Hepatocyte (in vitro differentiated cells): Measurements from ENCODE around the gene PSD.

Experiments
- CTCF ChIP-seq: fragments of 200-600 bp; sonication (generic); IDR thresholded peaks from 2 replicates; pipeline ENCODE4 v1.5.1; 2016; ENCODE audit warnings: antibody characterized with exemption, mild to moderate bottlenecking; ENCODE audit not compliant: poor library complexity
- EZH2phosphoT487 ChIP-seq: fragments of 200-600 bp; sonication (generic); IDR thresholded peaks from one replicate; pipeline ENCODE4 v1.6.1; 2018; ENCODE audit warnings: antibody characterized with exemption, mild to moderate bottlenecking, low read depth, moderate library complexity; ENCODE audit not compliant: unreplicated experiment, severe bottlenecking

DNA sequence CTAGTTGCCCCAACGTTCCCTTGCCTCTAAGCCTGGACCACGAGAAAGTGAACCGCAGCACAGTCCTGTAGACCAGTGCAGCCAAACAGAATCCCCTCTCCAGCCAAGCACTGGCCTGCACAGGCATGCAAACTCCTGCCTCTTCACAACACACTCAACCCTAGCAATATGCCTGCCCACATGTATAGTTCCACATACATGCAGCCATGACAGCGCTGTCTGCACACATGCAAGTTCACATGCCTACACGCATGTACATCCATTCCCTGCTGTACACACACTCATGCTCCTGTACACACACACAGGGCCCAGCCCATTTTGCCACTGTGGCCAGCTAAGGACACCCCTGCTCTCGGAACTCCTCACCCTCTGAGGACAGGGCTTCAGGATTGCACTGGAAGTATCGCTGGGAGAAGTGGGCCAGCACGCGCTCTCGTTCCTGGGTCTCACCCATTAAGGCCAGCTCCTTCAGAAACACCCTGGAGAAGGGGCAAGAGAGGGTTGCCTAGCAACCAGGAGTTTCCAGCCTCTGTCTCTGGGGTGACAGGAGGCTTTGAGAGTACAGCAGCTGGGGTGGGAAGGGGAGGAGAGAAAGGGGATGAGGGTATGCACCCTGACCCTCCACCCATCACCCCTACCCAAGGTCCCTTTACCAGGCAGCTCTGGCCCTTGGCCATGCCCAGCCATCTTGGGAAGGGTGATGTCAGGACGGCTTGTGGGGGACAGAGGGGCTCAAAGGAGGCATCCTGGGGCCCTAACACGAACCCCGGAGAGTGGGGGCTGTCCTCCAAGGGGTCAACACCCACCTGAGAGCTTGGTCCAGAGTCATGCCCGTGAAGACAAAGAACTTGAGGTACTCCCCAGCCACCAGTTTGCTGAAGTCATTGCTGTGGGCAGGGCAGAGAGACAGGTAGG is 7.0 kb downstream of the PSD start:
- TF ChIP-seq CTCF (no peak), EZH2phosphoT487 (no peak)
